Effector CD8-positive, alpha-beta T cell (primary cell): ENCODE data around the gene BLOC1S1.
"Not testable (repeated sequence)": the region's sequence is repeated elsewhere in the genome, so short reads cannot be mapped to it uniquely, and the experiment has no call there.

Source experiments
- DNase-seq: peaks from one replicate; lab custom pipeline; 2025; lab: John Stamatoyannopoulos, UW

Gene BLOC1S1

DNA sequence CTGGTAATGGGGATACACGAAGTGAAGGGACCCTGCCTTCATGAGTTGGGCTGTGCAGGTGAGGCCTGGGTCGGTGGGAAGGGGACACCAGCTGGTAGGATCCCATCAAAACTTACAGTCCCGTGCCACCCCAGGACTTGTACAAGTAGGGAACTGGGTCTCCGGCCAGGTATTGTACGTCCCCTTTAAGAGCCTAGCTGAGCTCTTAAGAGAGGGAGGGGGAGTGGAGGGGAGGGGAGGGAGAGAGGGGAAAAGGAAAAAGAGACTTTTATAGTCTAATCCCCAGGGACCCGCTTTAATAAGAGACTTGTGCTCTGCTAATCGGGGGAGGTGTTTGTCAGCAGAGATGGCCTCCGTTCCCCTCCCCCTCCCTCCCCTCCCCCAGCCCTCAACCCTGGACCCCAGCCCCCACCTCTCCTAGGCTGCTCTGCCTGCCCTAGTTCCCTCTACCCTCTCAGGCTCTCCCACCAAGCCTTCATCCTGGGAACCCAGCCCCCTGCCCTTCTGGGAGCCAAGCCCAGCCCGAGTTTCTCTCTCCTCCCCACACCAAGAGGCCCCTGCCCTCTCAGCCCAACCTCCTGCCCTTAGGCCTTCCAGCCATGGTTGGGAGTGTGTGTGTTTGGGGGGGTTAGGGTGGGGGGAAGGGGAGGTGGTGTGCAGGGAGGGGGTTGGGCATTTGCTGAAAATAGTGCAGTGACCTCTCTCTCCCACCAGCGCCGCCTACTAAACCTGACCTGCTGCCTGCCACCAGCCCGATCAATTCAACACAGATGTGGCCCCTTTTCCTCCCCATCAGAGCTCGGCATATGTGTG lies 29.7 kb downstream of the BLOC1S1 start:
- DNase-seq: no peak

DNA sequence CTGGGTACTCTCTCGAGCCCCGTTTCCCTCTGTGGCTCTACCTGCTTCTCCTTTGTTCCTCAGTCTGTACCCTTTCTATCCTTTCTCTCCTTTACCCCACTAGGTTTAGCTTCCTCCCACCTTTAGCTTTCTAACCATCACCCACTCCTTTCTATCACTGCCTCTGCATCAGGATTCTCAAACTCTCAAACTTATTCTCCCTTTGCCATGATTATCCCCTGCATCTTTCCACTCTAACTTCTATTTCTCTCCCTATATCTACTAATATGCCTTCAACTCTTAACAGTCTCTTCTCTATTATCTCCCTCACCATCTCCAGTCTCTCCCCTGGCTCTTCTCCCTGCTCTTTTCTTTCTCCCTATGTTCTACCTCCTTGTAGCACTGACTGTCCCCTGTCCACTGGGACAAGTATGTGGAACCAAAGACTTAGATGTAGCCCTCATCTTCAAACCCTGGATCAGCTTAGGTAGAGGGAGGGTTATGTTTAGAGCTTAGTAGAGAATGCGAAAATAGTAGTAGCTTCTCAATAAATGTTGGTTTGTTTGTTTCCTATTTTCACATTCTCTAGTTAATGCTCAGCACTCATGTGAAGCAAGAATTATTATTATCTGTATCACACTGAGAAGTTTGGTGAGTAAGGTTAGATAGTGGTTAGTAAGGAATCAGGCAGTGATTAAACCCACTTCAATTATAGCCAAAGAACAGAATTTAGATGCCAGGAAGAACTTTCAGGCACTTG lies 30.5 kb downstream of the BLOC1S1 start:
- no peak for DNase-seq

GRCh38 chr12:55746913-55747231 lies 31.0 kb downstream of the BLOC1S1 start:
- no peak for DNase-seq

DNA sequence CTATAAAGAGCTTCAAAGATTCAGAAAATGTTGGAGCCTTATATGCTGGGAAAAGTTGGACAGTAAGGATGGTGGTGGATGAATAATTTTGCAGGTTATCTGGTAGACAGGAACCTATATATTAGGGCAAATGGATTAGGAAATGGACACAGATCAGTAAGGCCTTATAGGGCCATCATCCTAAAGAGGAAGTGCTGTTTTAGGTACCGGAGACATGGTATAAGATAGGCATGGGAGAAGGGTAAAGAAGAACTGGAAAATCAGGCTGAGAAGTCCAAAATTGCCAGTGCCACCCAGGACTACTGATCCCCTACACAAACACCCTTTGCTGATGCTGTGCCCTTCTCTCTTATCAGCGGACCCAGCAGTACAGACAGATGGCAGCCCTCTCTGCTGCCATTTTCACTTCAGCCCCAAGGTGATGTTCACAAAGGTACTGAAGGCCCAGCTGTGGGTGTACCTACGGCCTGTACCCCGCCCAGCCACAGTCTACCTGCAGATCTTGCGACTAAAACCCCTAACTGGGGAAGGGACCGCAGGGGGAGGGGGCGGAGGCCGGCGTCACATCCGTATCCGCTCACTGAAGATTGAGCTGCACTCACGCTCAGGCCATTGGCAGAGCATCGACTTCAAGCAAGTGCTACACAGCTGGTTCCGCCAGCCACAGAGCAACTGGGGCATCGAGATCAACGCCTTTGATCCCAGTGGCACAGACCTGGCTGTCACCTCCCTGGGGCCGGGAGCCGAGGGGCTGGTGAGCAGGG lies 32.6 kb downstream of the BLOC1S1 start:
- DNase-seq: no peak

GRCh38 chr12:55755246-55755645 lies 39.4 kb downstream of the BLOC1S1 start:
- DNase-seq: no peak

GRCh38 chr12:55757701-55758100 lies 41.9 kb downstream of the BLOC1S1 start:
- no peak for DNase-seq

GRCh38 chr12:55758575-55758974 lies 42.7 kb downstream of the BLOC1S1 start:
- DNase-seq: not testable (repeated sequence)

GRCh38 chr12:55760663-55761062 lies 44.8 kb downstream of the BLOC1S1 start:
- no peak for DNase-seq

DNA sequence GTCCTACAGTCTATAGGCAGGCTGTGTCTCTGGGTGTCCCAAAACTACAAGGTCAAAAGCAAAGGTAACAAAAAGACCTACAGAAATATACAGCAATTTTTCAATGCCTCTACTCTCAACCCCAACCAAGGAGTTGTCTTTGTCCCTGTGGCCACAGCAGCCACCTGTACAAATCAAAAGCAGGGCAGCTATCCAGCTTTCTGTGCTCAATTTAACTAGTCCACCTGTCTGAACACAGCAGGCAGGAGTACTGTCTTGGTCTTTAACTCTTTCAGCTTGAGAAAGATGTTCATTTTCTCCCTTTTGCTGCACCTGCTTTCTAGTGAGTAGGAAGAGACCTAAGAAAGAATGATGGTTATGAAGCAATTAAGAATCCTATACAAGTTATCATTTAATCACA lies 46.8 kb downstream of the BLOC1S1 start:
- no peak for DNase-seq

DNA sequence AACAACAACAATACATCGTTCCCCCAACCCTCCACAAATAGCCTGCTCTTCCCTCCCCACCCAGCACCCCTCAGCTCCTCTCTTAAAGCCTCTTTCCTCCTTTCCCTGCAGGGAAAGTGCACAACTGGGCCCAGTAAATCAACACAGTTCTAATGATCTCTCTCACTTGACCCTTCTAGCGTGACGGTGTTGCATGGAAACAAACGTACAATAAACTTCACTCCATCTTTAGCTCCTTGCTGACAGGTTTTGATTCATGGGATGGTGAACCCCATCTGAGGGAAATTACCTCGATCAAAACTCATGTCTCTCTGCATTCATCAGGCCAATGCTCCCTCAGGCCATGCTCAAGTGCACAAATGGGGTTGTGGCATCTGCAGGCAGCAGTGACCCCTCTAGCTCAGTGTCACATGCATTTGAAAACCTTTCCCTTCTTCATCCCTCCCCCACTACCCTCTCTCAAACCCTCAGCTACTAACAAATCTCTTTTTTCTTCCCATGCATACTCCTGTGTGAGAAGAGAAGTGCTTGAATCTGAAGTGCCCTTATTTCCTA lies 50.0 kb downstream of the BLOC1S1 start:
- no peak for DNase-seq

DNA sequence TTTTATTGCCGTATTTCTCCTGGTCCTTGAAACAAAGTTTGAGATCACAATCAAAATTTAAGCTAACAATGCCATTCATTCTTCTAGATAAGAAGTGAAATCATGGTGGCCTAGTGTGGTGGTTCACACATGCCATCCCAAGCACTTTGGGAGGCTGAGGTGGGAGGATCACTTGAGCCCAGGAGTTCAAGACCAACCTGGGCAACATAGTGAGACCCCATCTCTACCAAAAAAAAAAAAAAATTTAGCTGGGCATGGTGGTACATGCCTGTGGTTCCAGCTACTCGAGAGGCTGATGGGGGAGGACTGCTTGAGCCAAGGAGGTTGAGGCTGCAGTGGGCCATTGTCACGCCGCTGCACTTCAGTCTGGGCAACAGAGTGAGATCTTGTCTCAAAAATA lies 51.3 kb downstream of the BLOC1S1 start:
- DNase-seq: no peak
